Prostate gland (tissue), 2 donors: ENCODE measurements around the gene LTF. TPM values are rescaled to one million over a fixed set of nuclear protein-coding genes. Genes with fewer than 3 reads are reported as not detected.

Experiments used
- DNase-seq: peaks from one replicate; pipeline ENCODE4 v3.0.0-alpha.2; 2019; ENCODE audit warnings: low spot score
- H3K27ac ChIP-seq, 2 donors: fragments of 200-600 bp; sonication (generic); 2 replicates each; pipeline ENCODE4 v1.5.1; 2017 to 2019
- H3K27me3 ChIP-seq: fragments of 200-600 bp; sonication (generic); replicated peaks from 2 replicates; pipeline ENCODE4 v1.5.1; 2019; ENCODE audit not compliant: insufficient read depth
- H3K36me3 ChIP-seq, 2 donors: fragments of 200-600 bp; sonication (generic); 1 replicate in 1 of 2; 2 replicates in 1 of 2; pipeline versions ENCODE4 v1.5.1 to v1.8.1; 2017 to 2019
- H3K4me1 ChIP-seq: fragments of 200-600 bp; sonication (generic); replicated peaks from 2 replicates; pipeline ENCODE4 v1.5.1; 2019
- H3K4me3 ChIP-seq, 2 donors: fragments of 200-600 bp; sonication (generic); 2 replicates each; pipeline ENCODE4 v1.5.1; 2017 to 2019
- H3K9me3 ChIP-seq: fragments of 200-600 bp; sonication (generic); 2 replicates; pipeline ENCODE4 v1.5.1; 2017
- POLR2A ChIP-seq: fragments of 450-650 bp; IDR thresholded peaks from one replicate; pipeline ENCODE4 v1.6.1; 2016; ENCODE audit warnings: antibody characterized with exemption, mild to moderate bottlenecking
- POLR2AphosphoS5 ChIP-seq: sonication (generic); formaldehyde crosslinking; IDR thresholded peaks from one replicate; pipeline ENCODE4 v1.6.1; 2017; ENCODE audit warnings: antibody characterized with exemption
- WGBS: methylation state at CpG from one replicate; pipeline ENCODE4 v1.1.5; 2018; 5-methylcytosine and 5-hydroxymethylcytosine counted together
- intact Hi-C: fragments of 100-400 bp; cut with DNase I; formaldehyde crosslinking; loops from one replicate; pipeline ENCODE4 v1.14.2; 2022
- total RNA-seq, 2 donors: library from RNA; depleted of rRNA; stranded (reverse); fragments of >200 nt; gene quantifications; one replicate each; pipeline ENCODE4 v1.1.0, GENCODE V29; 2016
- TF ChIP-seq, protein P1 (sequence below), 4 experiments: fragments of 200-600 bp in 2 of 4; fragments of 450-650 bp in 2 of 4; sonication (generic) in 2 of 4; IDR thresholded peaks; 1 replicate in 3 of 4; 2 replicates in 1 of 4; pipeline ENCODE4 v1.5.1; 2016 to 2019; ENCODE audit warnings: antibody characterized with exemption in 4 of 4, mild to moderate bottlenecking in 2 of 4, moderate library complexity in 2 of 4

LTF gene
- 100 to 1,000 TPM in 1 of 2 donors, 10 to 100 TPM in 1; 22.6 to 130 TPM for total RNA-seq

DNA sequence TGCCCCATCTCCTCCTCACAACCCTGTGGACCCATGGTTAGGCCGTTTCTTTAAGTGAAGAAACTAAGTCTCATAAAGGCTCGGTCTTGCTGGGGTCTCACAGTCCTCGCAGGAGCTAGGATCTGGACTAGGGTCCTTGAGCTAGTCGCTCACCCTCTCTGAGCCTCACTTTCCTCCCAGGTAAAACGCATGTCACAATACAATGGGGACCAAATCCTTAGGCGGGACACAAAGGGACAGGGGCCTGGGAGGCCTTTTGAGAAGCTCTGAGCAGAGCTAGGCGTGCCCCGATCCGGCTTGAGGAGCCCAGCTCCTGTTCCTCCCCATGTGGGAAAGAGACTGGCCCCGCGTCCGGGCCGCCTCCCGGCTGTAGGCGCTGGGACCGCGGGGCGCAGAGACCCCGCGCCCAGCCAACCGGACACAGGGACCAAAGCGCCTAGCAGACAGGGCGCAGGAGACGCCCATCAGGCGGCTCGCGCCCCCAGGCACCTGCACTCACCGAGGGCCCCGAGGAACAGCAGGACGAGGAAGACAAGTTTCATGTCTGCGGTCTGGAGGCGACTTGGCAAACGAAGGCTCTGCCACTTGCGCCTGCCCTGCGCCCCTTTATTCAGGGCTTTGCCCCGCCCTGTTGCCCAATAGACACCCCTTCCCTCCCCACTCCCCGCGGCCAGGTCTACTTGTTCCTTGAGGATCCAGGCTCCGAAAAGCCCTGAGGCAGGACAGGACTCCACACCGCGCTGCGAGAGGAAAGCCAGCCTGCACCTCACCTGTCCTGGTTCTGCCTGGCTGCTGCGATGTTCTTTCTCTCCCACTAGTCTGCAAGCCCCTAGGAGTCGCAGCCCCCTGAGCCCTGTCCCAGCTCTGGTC, at the start of gene LTF:
Gene LTF, minus strand, starts transcription at position 580 of the 870 bp plus-strand sequence. Its CDS starts 38 bp downstream, at position 542.
- no peak for DNase-seq

DNA sequence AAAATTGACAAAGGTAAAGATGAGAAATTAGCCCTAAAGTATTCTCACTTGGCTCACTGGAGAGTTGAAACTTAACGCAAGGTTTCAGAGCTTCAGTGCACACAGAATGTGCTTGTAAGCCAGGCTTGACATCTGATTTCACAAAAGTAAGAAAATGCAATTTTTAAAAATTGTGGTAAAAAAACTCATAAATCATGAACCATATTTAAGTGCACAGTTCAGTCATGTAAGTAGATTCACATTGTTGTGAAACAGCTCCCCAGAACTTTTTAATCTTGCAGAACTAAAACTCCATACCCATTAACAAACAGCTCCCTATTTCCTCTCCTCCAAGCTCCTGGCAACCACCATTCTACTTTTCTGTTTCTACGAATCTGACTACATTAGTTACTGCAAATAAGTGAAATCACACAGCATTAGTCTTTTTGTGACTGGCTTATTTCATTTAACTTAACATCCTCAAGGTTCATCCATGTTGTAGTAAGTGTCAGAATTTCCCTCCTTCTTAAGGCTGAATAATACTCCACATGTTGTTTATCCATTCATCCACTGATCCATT, 47.6 kb upstream of the LTF start:
- intact Hi-C loops: no loop called here
- Histone ChIP-seq H3K27me3 (no peaks in the 10 kb centered on the region), H3K27ac (no peak overlapping the region), H3K4me1 (no peaks in the 10 kb centered on the region), H3K9me3 (no peaks in the 10 kb centered on the region), H3K4me3 (no peak overlapping the region), H3K36me3 (no peaks in the 10 kb centered on the region)
- no peak for DNase-seq
- 80% methylated on average over 2 of the region's 2 CpGs for WGBS
- TF ChIP-seq, protein P1, sequence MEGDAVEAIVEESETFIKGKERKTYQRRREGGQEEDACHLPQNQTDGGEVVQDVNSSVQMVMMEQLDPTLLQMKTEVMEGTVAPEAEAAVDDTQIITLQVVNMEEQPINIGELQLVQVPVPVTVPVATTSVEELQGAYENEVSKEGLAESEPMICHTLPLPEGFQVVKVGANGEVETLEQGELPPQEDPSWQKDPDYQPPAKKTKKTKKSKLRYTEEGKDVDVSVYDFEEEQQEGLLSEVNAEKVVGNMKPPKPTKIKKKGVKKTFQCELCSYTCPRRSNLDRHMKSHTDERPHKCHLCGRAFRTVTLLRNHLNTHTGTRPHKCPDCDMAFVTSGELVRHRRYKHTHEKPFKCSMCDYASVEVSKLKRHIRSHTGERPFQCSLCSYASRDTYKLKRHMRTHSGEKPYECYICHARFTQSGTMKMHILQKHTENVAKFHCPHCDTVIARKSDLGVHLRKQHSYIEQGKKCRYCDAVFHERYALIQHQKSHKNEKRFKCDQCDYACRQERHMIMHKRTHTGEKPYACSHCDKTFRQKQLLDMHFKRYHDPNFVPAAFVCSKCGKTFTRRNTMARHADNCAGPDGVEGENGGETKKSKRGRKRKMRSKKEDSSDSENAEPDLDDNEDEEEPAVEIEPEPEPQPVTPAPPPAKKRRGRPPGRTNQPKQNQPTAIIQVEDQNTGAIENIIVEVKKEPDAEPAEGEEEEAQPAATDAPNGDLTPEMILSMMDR (IDR thresholded peaks at IDR 0.05): no peak
- TF ChIP-seq POLR2A: no peak
- no peak for TF ChIP-seq POLR2AphosphoS5

More for the DNA sequence above, at the start of gene LTF:
- Histone ChIP-seq H3K27me3 (peaks cover 7% of the 10 kb centered on the region), H3K9me3 (no peaks in the 10 kb centered on the region), H3K36me3 (no peaks in the 10 kb centered on the region), H3K4me1 (no peaks in the 10 kb centered on the region), H3K4me3 (no peak within 1 kb of the TSS), H3K27ac (no peak within 1 kb of the TSS)
- intact Hi-C loops: no loop called here
- TF ChIP-seq, protein P1 (IDR thresholded peaks at IDR 0.05): no peak
- TF ChIP-seq POLR2A: no peak
- no peak for TF ChIP-seq POLR2AphosphoS5
- WGBS: 26% methylated on average over 35 of the region's 44 CpGs

DNA sequence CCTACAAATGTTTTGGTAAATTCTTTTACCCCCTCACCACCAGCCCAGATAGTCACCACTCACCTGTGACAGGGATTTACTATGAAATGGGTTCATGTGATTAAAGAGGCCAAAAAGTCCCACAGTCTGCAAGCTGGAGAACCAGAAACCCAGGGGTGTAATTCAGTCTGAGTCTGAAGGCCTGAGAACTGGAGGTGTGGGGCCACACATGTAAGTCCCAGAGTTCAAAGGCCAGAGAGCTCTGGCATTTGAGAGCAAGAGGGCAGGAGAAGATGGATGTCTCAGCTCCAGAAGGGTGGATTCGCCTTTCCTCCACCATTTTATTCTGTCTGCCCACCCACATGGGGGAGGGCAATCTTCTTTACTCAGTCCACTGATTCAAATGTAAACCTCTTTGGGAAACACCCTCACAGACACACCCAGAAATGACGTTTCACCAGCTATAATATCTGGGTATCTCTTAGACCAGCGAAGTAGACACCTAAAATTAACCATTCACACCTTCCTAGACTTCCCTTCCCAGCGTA, 45.0 kb upstream of the LTF start:
- Histone ChIP-seq H3K9me3 (no peaks in the 10 kb centered on the region), H3K27me3 (no peaks in the 10 kb centered on the region), H3K27ac (no peak overlapping the region), H3K36me3 (no peaks in the 10 kb centered on the region), H3K4me3 (no peak overlapping the region), H3K4me1 (no peaks in the 10 kb centered on the region)
- WGBS: 62% methylated on average over 4 of the region's 4 CpGs
- DNase-seq: no peak
- TF ChIP-seq, protein P1 (IDR thresholded peaks at IDR 0.05): no peak
- no peak for TF ChIP-seq POLR2AphosphoS5
- TF ChIP-seq POLR2A: no peak
- intact Hi-C loops: no loop called here

DNA sequence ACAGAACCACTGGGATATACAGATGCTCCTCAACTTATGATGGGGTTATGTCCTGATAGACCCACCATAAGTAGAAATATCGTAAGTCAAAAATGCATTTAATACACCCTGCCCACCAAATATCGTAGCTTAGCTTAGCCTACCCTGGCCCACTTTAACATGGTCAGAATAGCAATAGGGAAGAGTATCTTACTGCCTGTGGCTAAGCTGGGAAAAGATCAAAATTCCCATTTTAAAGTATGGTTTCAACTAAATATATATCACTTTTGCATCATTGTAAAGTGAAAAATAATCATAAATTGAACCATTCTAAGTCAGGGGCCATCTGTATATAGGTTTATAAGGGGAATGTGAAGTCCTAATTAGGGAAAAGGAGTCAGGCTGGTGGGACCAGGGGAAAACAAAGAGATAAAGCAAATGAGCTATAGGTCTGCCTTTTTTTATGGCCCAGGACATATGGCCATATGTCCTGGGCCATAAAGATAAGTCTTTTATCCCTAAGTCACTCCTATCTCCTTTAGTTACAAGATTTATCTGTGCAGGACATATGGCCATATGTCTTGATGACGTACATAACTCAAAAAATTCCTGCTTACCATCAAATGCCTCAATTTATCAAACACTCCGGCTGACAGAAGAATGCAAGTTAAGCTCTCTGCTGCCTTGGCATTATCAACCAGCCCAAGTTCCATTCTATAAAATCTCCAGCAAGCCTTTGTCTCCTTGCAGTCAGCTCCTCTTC, 44.3 kb upstream of the LTF start:
- no peak overlapping the region for H3K27ac ChIP-seq
- H3K4me3 ChIP-seq: no peak overlapping the region
- no peaks in the 10 kb centered on the region for H3K36me3 ChIP-seq
- intact Hi-C loops: no loop called here
- TF ChIP-seq POLR2A: no peak
- TF ChIP-seq, protein P1 (IDR thresholded peaks at IDR 0.05): no peak
- TF ChIP-seq POLR2AphosphoS5: no peak
- H3K9me3 ChIP-seq: no peaks in the 10 kb centered on the region
- H3K27me3 ChIP-seq: no peaks in the 10 kb centered on the region
- no peak for DNase-seq
- H3K4me1 ChIP-seq: no peaks in the 10 kb centered on the region
- WGBS: 92% methylated on average over 4 of the region's 4 CpGs
